ENCODE data around the gene RCAN2.

The RCAN2 gene

DNA sequence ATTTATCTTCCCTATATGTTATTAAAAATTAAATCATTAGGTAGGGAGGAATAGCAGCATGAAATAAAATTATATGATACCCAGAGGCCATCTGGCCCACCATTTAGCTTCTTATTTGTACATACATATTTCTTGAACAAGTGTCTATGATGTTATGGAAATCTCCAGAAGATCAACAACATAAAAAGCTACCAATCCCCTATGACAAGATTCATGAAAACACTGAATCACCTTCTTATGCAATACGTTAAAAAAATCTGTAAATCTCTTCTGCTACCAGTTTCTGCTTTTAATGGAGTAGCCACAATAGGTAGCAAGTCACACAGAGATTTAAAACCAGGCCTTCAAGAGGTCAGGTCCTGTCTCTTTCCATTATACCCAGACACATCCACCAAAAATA is 194.7 kb downstream of the RCAN2 start:
- Mint-ChIP-seq H3K36me3 (ENCODE audit: low read depth) (no peaks in the 10 kb centered on the region), H3K27ac (no peak overlapping the region), H3K27me3 (peaks cover 39% of the 10 kb centered on the region), H3K4me1 (ENCODE audit: low read depth) (no peaks in the 10 kb centered on the region), H3K9me3 (no peaks in the 10 kb centered on the region), H3K4me3 (no peak overlapping the region)
- no peak for DNase-seq

GRCh38 chr6:46293641-46294316 is 197.5 kb downstream of the RCAN2 start:
- H3K4me1 Mint-ChIP-seq (ENCODE audit: low read depth), result no peaks in the 10 kb centered on the region
- no peaks in the 10 kb centered on the region for H3K36me3 Mint-ChIP-seq (ENCODE audit: low read depth)
- no peak for DNase-seq
- peaks cover 47% of the 10 kb centered on the region for H3K27me3 Mint-ChIP-seq
- no peak overlapping the region for H3K4me3 Mint-ChIP-seq
- H3K9me3 Mint-ChIP-seq, result no peaks in the 10 kb centered on the region
- no peak overlapping the region for H3K27ac Mint-ChIP-seq

GRCh38 chr6:46291880-46292279 is 199.4 kb downstream of the RCAN2 start:
- no peak overlapping the region for H3K27ac Mint-ChIP-seq
- H3K27me3 Mint-ChIP-seq, result peaks cover 53% of the 10 kb centered on the region
- H3K36me3 Mint-ChIP-seq (ENCODE audit: low read depth), result no peaks in the 10 kb centered on the region
- DNase-seq, result no peak
- H3K4me1 Mint-ChIP-seq (ENCODE audit: low read depth), result peaks cover 3% of the 10 kb centered on the region
- no peak overlapping the region for H3K4me3 Mint-ChIP-seq
- H3K9me3 Mint-ChIP-seq, result no peaks in the 10 kb centered on the region

- no peaks in the 10 kb centered on the region for H3K36me3 Mint-ChIP-seq (ENCODE audit: low read depth)
- H3K27ac Mint-ChIP-seq, result no peak overlapping the region
- H3K9me3 Mint-ChIP-seq, result no peaks in the 10 kb centered on the region
- peaks cover 3% of the 10 kb centered on the region for H3K4me1 Mint-ChIP-seq (ENCODE audit: low read depth)
- DNase-seq, result no peak
- H3K27me3 Mint-ChIP-seq, result peaks cover 52% of the 10 kb centered on the region
- H3K4me3 Mint-ChIP-seq, result no peak overlapping the region
These were observed 200.0 kb downstream of the RCAN2 start for GRCh38 chr6:46291275-46291633.

DNA sequence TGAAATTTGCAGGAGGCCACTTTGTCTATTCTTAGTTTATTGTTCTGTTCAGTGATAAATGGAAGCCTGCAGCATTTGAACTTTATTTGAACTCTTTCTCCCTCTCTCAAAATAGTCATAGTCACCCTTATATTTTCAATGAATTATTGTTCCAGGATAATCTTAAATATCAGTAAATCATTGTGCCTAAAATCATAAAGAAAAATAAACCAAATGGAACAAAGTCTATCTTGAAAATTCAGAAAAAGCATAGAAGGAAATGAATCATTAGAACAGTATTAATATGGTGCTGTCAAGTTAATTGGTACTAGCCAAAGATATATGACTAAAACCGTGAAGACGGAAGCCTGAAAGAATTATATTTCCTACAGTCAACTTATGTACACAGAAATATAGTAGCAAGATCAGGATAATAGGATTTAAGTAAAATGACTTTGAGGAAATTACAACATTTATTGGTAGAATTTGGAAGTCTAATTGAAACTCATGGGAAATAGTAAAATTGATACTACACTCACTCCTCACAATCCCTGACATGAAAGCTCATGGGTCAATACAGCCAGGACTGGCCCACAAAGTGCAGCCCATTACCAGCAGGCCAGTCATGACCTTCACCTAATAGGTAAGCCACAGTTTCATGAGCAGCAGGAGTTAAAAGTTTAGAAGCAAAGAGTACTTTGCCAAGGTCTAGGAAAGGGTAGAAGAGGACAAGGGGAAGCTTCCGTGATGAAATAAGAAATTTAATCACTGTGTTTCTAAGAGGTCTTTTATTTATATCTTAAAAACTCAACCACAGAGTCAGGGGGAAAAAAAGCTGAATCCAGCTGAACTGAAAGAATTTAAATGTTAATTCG is 200.6 kb downstream of the RCAN2 start:
- DNase-seq, result no peak
- peaks cover 3% of the 10 kb centered on the region for H3K4me1 Mint-ChIP-seq (ENCODE audit: low read depth)
- peaks cover 51% of the 10 kb centered on the region for H3K27me3 Mint-ChIP-seq
- no peak overlapping the region for H3K4me3 Mint-ChIP-seq
- H3K9me3 Mint-ChIP-seq, result no peaks in the 10 kb centered on the region
- no peak overlapping the region for H3K27ac Mint-ChIP-seq
- no peaks in the 10 kb centered on the region for H3K36me3 Mint-ChIP-seq (ENCODE audit: low read depth)

DNA sequence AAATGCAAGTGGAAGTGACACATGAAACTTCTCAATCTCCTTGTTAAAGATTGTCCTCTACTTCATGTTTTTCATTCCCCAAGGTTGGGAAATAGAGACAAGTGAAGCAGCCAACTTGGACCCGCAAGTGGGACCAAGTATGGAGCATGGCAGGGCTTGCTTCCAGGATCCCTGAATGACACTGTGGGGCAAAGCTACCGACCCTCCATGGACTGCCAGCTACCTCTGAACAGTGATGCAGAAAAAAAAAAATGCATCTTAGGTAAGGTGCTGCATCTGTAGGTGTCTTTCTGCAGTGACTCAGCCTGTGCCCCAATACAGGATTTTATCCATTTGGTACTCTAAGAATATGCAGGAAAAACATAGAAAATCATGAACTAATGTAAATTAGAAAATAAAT is 201.4 kb downstream of the RCAN2 start:
- Mint-ChIP-seq H3K9me3 (no peaks in the 10 kb centered on the region), H3K4me1 (ENCODE audit: low read depth) (peaks cover 3% of the 10 kb centered on the region), H3K27ac (no peak overlapping the region), H3K36me3 (ENCODE audit: low read depth) (no peaks in the 10 kb centered on the region), H3K4me3 (no peak overlapping the region), H3K27me3 (peaks cover 44% of the 10 kb centered on the region)
- DNase-seq, result no peak

GRCh38 chr6:46288835-46289234 is 202.4 kb downstream of the RCAN2 start:
- Mint-ChIP-seq H3K9me3 (no peaks in the 10 kb centered on the region), H3K27me3 (peaks cover 40% of the 10 kb centered on the region), H3K36me3 (ENCODE audit: low read depth) (no peaks in the 10 kb centered on the region), H3K27ac (no peak overlapping the region), H3K4me1 (ENCODE audit: low read depth) (peaks cover 3% of the 10 kb centered on the region), H3K4me3 (no peak overlapping the region)
- no peak for DNase-seq

DNA sequence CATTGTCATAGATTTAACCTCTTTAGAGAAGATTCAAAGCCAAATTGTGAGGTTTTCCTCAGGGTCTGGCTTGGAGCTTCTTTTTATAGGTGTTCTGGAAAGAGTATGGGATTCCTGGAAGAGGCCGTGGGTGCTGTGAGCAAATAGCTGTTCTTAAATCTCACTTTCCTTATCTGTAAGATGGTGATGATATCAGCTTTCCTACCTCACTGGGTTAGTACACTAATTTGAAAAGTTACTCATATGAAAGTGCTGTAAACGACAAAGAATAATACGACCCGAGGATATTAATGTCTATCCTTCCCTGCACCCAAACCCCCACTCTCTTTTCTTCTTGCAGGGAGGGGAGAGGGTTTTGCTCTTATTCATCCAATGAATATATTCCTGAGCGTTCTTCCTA is 203.6 kb downstream of the RCAN2 start:
- Mint-ChIP-seq H3K9me3 (no peaks in the 10 kb centered on the region), H3K4me3 (no peak overlapping the region), H3K36me3 (ENCODE audit: low read depth) (no peaks in the 10 kb centered on the region), H3K27ac (peak overlapping the region; percentile 22), H3K27me3 (peaks cover 33% of the 10 kb centered on the region), H3K4me1 (ENCODE audit: low read depth) (peaks cover 3% of the 10 kb centered on the region)
- no peak for DNase-seq

GRCh38 chr6:46287043-46287442 is 204.2 kb downstream of the RCAN2 start:
- Mint-ChIP-seq H3K4me3 (no peak overlapping the region), H3K36me3 (ENCODE audit: low read depth) (no peaks in the 10 kb centered on the region), H3K9me3 (no peaks in the 10 kb centered on the region), H3K4me1 (ENCODE audit: low read depth) (peaks cover 3% of the 10 kb centered on the region), H3K27ac (no peak overlapping the region), H3K27me3 (peaks cover 33% of the 10 kb centered on the region)
- no peak for DNase-seq

DNA sequence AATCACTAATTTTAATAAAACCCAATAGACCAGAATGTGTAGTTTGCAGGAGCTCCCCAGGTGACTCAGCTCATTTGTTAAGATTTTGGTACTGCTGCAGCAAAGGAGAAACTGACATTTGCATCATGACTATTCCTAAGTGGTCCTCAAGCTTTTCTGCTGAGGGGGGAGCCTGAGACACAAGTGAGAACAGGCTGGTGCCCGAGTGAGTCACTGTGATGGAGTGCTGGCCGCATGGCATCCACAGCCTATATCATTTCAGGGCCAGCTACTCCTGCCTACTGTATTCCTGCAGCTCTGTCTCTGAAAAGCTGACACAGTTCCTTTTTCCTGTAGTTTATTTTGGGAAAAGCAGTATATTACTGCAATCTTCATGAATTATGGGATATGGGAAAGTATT is 206.8 kb downstream of the RCAN2 start:
- Mint-ChIP-seq H3K4me1 (ENCODE audit: low read depth) (peaks cover 3% of the 10 kb centered on the region), H3K4me3 (no peak overlapping the region), H3K9me3 (no peaks in the 10 kb centered on the region), H3K27ac (no peak overlapping the region), H3K27me3 (peaks cover 20% of the 10 kb centered on the region), H3K36me3 (ENCODE audit: low read depth) (no peaks in the 10 kb centered on the region)
- no peak for DNase-seq

GRCh38 chr6:46281110-46281509 is 210.1 kb downstream of the RCAN2 start:
- no peak for DNase-seq
- no peaks in the 10 kb centered on the region for H3K4me1 Mint-ChIP-seq (ENCODE audit: low read depth)
- H3K4me3 Mint-ChIP-seq, result no peak overlapping the region
- no peaks in the 10 kb centered on the region for H3K36me3 Mint-ChIP-seq (ENCODE audit: low read depth)
- H3K27me3 Mint-ChIP-seq, result peaks cover 18% of the 10 kb centered on the region
- no peak overlapping the region for H3K27ac Mint-ChIP-seq
- no peaks in the 10 kb centered on the region for H3K9me3 Mint-ChIP-seq

- no peaks in the 10 kb centered on the region for H3K9me3 Mint-ChIP-seq
These were observed 211.4 kb downstream of the RCAN2 start for GRCh38 chr6:46279874-46280273.

DNA sequence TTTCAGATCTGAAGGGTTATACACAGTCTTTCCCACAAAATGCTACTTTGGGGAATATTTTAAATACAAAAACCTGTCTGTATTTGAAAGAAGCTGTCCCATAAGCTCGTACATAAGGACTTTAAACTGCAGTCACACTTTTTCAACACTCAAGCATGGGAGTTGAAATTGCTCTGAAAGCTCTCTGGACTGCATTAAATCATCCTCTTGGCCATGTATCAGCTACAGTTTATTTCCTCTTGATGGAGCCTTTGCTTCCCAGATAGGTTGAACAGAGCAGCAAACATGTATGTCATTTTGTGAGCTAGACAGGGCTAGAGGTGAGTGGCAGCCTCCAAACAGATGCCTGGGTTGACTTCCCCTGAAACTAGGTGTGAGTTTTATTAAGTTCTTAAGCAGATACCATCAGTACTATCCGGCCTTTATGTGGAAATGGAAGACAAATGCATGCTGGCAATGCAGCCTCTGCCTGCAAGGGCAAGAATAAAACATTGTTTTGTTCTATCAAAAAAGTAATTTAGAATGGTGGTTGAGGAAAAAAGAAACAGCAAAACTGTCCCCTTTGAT is 214.6 kb downstream of the RCAN2 start:
- peaks cover 31% of the 10 kb centered on the region for H3K27me3 Mint-ChIP-seq
- H3K36me3 Mint-ChIP-seq (ENCODE audit: low read depth), result no peaks in the 10 kb centered on the region
- H3K9me3 Mint-ChIP-seq, result no peaks in the 10 kb centered on the region
- no peaks in the 10 kb centered on the region for H3K4me1 Mint-ChIP-seq (ENCODE audit: low read depth)
- H3K4me3 Mint-ChIP-seq, result no peak overlapping the region
- H3K27ac Mint-ChIP-seq, result no peak overlapping the region
- no peak for DNase-seq

More at GRCh38 chr6:46279874-46280273, 211.4 kb downstream of the RCAN2 start:
- no peaks in the 10 kb centered on the region for H3K36me3 Mint-ChIP-seq (ENCODE audit: low read depth)
- DNase-seq, result no peak
- no peaks in the 10 kb centered on the region for H3K4me1 Mint-ChIP-seq (ENCODE audit: low read depth)
- H3K27me3 Mint-ChIP-seq, result peaks cover 24% of the 10 kb centered on the region
- H3K4me3 Mint-ChIP-seq, result no peak overlapping the region
- no peak overlapping the region for H3K27ac Mint-ChIP-seq

DNA sequence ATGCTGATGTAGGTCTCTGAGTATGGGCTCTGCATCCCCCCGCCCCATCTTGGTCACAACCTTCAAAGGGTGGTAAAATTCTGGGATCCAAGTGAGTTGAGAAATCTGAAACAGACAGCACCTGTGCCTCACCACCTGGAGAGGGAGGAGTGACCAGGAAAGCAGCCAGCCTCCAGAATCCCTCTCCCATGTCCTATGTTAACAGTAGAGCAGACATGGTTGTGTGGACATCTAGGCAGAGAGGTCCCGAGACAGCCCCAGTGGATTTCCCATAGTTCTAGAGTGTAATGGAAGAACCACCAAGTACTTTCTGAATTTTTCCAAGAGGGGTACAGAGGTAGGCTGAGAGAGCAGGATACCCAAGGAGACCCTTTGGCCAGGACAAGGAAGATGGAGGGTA is 216.7 kb downstream of the RCAN2 start:
- no peaks in the 10 kb centered on the region for H3K4me1 Mint-ChIP-seq (ENCODE audit: low read depth)
- no peak overlapping the region for H3K4me3 Mint-ChIP-seq
- DNase-seq, result no peak
- H3K9me3 Mint-ChIP-seq, result no peaks in the 10 kb centered on the region
- no peak overlapping the region for H3K27ac Mint-ChIP-seq
- no peaks in the 10 kb centered on the region for H3K36me3 Mint-ChIP-seq (ENCODE audit: low read depth)
- peaks cover 27% of the 10 kb centered on the region for H3K27me3 Mint-ChIP-seq

GRCh38 chr6:46273911-46274310 is 217.3 kb downstream of the RCAN2 start:
- Mint-ChIP-seq H3K36me3 (ENCODE audit: low read depth) (no peaks in the 10 kb centered on the region), H3K4me1 (ENCODE audit: low read depth) (no peaks in the 10 kb centered on the region), H3K9me3 (no peaks in the 10 kb centered on the region), H3K4me3 (no peak overlapping the region), H3K27ac (no peak overlapping the region), H3K27me3 (peaks cover 25% of the 10 kb centered on the region)
- no peak for DNase-seq

Data from activated T-cell treated with anti-CD3 and anti-CD28 coated beads, Interleukin-2, amount 50 U/mL, for 24 hours (primary cell).